GM19438 (cell line): ENCODE measurements around the gene P2RY10.
"Not testable (repeated sequence)": the region's sequence is repeated elsewhere in the genome, so short reads cannot be mapped to it uniquely, and the experiment has no call there.

Source experiments
- ATAC-seq: cut with Tn5 transposase; IDR thresholded peaks from one replicate; pipeline ENCODE4 v1.9.1; 2021; ENCODE audit warnings: low read depth; ENCODE audit not compliant: unreplicated experiment

P2RY10 gene, protein sequence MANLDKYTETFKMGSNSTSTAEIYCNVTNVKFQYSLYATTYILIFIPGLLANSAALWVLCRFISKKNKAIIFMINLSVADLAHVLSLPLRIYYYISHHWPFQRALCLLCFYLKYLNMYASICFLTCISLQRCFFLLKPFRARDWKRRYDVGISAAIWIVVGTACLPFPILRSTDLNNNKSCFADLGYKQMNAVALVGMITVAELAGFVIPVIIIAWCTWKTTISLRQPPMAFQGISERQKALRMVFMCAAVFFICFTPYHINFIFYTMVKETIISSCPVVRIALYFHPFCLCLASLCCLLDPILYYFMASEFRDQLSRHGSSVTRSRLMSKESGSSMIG

DNA sequence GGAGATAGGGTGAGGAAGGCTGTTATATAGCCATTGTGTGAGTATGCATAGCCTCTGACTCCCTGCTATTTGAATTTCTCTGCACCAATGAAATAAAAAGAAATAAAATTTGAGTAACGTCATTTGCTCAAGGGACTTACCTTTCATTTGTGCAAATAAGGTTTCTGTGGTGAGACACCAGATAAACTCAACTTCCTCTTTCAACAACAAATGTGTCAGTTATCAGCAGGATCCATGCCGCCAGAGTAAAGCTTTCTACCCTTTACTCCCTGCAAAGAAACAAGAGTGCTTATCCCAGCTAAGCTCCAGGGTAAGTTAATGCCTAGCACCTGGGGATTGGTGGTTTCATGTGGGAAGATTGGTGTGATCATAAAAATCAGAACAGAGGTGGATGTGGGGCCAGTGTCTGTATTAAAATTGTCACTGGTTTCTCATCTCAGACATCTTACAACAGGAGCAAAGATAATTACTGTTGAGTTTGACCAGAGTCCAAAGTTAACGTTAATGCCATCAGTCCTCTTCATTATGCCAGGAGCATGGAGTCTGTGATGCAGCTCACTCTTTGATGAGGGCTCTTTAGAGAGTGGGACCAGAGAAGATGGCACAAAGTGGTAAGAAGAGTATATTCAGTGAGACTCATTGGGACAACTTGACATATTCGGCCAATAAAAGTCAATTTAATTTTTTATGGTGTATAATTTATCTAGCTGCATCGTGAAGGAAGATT lies at the start of gene P2RY10:
P2RY10 (plus strand) TSS at position 206 of the 727 bp plus-strand sequence. CDS start 15,130 bp downstream, outside the sequence.
- ATAC-seq = peak; percentile 67

DNA sequence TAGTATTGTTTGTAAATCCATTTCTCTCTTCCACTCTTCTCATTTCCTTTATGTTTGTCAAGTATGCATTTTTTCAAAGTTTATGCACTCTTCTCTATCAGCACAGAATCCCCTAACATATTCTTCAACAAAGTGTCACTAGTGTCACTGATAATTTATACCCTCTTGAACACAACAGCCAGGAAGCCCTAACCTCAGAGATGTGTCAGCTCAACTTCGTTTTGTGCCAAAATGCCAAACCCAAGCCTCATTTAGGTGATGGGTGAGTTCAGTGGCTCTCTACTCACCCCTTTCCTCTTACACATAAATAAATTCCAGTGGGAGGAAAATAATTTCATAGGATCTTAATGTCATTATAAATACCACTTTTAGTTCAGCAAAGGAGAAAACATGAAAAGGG lies 22.4 kb upstream of the P2RY10 start:
- ATAC-seq = no peak

GRCh38 chrX:78923198-78924015 lies 21.8 kb upstream of the P2RY10 start:
- peak; percentile 88 for ATAC-seq

DNA sequence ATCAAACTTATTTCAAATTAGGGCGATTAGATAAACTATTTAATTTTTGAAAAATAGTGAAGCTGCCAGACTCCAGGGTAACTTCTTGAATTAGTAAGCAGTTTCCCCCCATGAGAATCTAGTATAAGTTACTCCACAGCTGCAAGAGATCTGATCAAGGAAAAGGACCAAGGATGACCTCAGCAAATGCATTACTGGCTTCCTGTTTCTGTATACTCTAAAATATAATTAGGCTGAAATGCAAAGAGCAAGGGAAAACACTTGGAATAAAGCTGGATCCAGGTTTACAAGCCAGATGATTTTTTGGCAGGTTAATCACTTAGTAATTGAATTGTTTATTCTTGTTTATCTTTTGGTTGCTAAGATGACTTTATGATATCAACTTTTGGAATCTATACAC lies 13.4 kb upstream of the P2RY10 start:
- no peak for ATAC-seq

- no peak for ATAC-seq
These were observed 10.3 kb upstream of the P2RY10 start for GRCh38 chrX:78934866-78935265.

DNA sequence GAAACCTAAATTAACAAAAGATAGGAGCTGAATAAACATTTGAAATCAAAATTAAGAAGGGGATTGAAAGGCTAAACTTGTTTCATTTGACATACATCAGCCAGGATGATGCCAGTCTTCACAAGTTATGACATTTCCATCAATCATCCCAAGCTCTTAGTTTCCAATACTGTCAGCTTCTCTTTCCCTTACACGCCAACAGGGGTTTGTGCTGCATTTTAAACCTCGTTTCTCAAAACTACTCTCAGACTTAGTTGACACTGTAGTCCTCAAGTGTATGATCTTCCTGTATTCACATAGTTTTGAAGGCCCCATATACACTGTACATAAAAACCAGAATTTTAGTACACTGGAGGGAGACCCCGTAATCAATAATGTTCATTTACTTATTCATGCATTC lies 840 bp upstream of the P2RY10 start:
- no peak for ATAC-seq

- ATAC-seq = no peak
These were observed 1.2 kb downstream of the P2RY10 start for GRCh38 chrX:78946178-78946931.

GRCh38 chrX:78950009-78950835 lies 5.0 kb downstream of the P2RY10 start:
- ATAC-seq = no peak

- no peak for ATAC-seq
These were observed 12.0 kb downstream of the P2RY10 start for GRCh38 chrX:78957049-78957767.

GRCh38 chrX:78957768-78958130 lies 12.6 kb downstream of the P2RY10 start:
- ATAC-seq = peak; percentile 92

DNA sequence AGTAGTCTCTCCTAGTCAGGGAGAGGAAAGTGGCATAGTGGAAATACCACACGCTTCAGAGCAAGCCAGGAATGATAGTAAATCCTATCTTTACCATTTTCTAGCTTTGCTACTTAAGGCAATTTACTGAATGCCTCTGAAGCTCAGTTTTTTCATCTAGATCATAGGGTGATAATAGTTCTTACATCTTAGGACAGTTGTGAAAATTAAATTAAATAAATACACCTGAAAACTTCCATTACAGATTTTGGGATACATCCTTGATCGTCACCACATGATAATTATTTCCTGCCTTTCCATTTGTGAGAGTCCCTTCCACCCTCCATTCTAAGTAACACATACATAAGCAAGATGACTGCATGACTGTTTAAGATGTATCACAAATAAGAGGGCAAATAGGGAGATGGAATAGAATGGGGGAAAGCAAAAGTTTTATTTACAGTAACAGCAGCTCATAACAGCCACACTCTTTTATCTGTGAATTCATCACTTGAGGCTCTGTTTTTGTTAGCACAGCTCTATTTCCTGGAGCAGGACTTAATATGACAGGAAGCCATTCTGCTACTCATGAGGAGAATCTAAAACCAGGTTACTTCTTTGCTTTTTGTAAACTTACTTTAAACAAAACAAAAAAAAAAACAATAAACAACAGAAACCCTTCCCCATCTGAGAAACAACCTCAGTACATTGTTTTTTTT lies 13.4 kb downstream of the P2RY10 start:
- no peak for ATAC-seq

DNA sequence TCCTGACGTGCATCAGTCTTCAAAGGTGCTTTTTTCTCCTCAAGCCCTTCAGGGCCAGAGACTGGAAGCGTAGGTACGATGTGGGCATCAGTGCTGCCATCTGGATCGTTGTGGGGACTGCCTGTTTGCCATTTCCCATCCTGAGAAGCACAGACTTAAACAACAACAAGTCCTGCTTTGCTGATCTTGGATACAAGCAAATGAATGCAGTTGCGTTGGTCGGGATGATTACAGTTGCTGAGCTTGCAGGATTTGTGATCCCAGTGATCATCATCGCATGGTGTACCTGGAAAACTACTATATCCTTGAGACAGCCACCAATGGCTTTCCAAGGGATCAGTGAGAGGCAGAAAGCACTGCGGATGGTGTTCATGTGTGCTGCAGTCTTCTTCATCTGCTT lies 15.7 kb downstream of the P2RY10 start:
- no peak for ATAC-seq

DNA sequence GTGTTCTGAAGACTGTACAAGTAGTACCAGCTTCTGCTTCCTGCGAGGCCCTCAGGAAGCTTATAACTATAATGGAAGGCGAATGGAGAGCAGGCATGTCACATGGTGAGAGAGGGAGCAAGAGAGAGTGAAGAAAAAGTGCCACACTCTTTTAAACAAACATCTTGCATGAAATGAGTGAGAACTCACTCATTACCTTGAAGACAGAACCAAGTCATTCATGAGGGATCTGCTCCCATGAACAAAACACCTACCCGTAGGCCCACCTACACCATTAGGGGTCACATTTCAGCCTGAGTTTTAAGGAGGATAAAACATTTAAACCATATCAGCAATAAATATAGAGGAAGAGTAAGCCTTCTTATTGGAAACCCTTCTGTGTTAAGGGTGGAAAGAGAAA lies 19.4 kb downstream of the P2RY10 start:
- no peak for ATAC-seq

DNA sequence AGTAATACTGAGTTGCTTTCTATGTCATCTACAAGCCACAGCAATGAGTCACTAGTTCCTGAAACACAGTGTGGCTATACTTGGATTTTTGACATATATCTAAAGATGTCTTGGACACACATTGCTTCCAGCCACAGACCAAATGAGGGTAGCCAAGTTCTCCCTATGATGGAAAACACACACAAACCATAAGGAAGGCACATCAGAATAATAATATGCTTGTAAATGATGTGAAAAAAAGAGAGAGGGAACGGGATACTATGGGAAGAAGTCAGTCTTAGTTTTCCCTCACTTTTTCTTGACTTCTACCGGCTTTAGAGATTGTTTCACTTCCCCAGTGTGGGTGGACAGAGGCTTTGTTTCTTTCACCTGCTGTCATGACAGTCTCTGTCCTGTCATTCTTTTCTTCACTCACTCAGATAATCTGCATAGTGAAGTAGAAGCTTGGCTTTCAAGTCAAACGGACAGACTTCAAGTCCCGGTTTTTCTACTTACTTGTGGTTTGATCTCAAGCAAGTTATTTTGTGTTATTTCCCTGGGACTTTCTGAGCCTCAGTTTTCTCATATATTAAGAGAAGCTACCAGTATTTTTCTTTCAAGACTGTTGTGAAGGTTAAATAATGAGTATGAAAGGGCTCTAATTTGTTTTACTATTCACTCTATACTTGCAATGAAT lies 34.7 kb downstream of the P2RY10 start:
- ATAC-seq = peak; percentile 99

- ATAC-seq = no peak
These were observed 44.2 kb downstream of the P2RY10 start for GRCh38 chrX:78989349-78989748.

DNA sequence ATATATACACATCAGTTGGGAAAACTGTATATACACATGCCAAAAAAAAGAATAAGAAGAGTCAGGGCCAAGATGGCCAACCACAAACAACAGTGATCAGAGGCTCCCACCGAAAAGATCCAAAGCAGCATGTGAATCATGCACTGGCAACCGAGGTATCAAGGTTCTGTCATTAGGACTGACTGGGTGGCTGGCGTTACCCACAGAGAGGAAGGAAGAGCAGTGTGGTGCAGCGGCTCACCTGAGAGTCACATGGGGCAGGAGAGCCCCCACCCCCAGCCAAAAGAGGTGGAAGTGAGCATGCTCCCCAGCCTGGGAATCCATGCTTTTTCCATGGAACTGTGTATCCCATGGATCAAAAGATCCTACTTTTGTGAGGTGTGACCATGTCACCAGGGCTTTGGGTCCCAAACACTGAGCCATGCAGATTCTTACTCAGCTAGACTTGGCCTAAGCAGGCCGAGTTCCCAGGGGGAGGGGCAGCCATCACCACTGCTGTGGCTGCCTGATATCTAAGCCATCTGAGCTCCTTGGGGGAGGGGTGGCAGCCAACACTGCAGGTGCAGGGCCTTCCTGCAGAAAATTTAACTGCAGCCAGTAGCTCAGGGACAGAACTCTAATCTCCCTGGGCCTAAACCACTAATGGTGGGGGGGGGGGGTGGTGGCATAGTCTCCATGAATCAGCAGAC lies 52.8 kb downstream of the P2RY10 start:
- ATAC-seq = no peak

GRCh38 chrX:79007540-79007939 lies 62.3 kb downstream of the P2RY10 start:
- not testable (repeated sequence) for ATAC-seq
